A549 (cell line): ENCODE measurements around the gene MAN2B2. TPM values are rescaled to one million over a fixed set of nuclear protein-coding genes. Genes with fewer than 3 reads are reported as not detected.
"Not testable (repeated sequence)": the region's sequence is repeated elsewhere in the genome, so short reads cannot be mapped to it uniquely, and the experiment has no call there.

Source experiments
- ATAC-seq, 2 experiments: fragments of 200-7000 bp in 1 of 2; fragments of >200 bp in 1 of 2; cut with Nextera tagmentation in 1 of 2; cut with Tn5 transposase in 1 of 2; 3 replicates each; pipeline versions ENCODE4 v1.8.0 to v1.9.1; 2018 to 2020; ENCODE audit warnings: mild to moderate bottlenecking in 1 of 2, moderate library complexity in 1 of 2
- CTCF ChIA-PET: fragments of 300-600 bp; sonication (Branson Sonifier 250); formaldehyde crosslinking; extraction: SDS; loops from one replicate; lab custom pipeline; 2021; ENCODE audit warnings: antibody characterized with exemption, inconsistent platforms; lab: Yijun Ruan, JAX
- POLR2A ChIA-PET: fragments of 350-600 bp; formaldehyde crosslinking; extraction: SDS; loops from one replicate; lab custom pipeline; 2021; ENCODE audit warnings: antibody characterized with exemption, inconsistent platforms; lab: Yijun Ruan, JAX
- DNase-seq, 2 experiments: peaks; one replicate each; pipeline versions ENCODE4 v3.0.0 to v3.0.0-alpha.2; 2011 to 2016; ENCODE audit warnings: low read depth in 1 of 2, low spot score in 1 of 2
- FAIRE-seq: peaks from 2 replicates; lab custom pipeline; 2011; peaks lifted over from hg19 to GRCh38; lab: Jason Lieb, UNC
- H3K27ac ChIP-seq, 2 experiments: fragments of >200 bp; sonication (Bioruptor Twin); formaldehyde crosslinking; 3 replicates each; pipeline ENCODE4 v1.5.1; 2016 to 2017
- H3K4me1 ChIP-seq: fragments of >200 bp; sonication (Bioruptor Twin); formaldehyde crosslinking; 3 replicates; pipeline ENCODE4 v1.6.1; 2016
- H3K4me2 ChIP-seq: fragments of >200 bp; sonication (Bioruptor Twin); formaldehyde crosslinking; 3 replicates; pipeline ENCODE4 v1.6.1; 2016
- H3K4me3 ChIP-seq: fragments of >200 bp; sonication (Bioruptor Twin); formaldehyde crosslinking; 3 replicates; pipeline ENCODE4 v1.5.1; 2016
- H3K9me3 ChIP-seq: fragments of >200 bp; sonication (Bioruptor Twin); formaldehyde crosslinking; 3 replicates; pipeline ENCODE4 v1.6.1; 2016
- BCL3 ChIP-seq: fragments of >200 bp; sonication (Bioruptor Twin); formaldehyde crosslinking; IDR thresholded peaks from 3 replicates; pipeline ENCODE4 v1.6.1; 2016
- EHF ChIP-seq: fragments of 250-450 bp; sonication (Bioruptor Pico); IDR thresholded peaks from 2 replicates; pipeline ENCODE4 v1.5.0; 2020; ENCODE audit warnings: mild to moderate bottlenecking
- EP300 ChIP-seq, 2 experiments: fragments of >200 bp; sonication (Bioruptor Twin); formaldehyde crosslinking; IDR thresholded peaks; 2 replicates in 1 of 2; 3 replicates in 1 of 2; pipeline ENCODE4 v1.6.1; 2016 to 2017
- FOSB ChIP-seq: fragments of 250-450 bp; sonication (Bioruptor Pico); IDR thresholded peaks from 2 replicates; pipeline ENCODE4 v1.5.0; 2020; ENCODE audit warnings: mild to moderate bottlenecking, moderate library complexity
- GATA3 ChIP-seq: IDR thresholded peaks from 2 replicates; pipeline ENCODE4 v1.6.1; 2012; ENCODE audit warnings: borderline replicate concordance
- HDAC2 ChIP-seq: fragments of 200-600 bp; sonication (generic); IDR thresholded peaks from 2 replicates; pipeline ENCODE4 v1.6.1; 2016
- JUN ChIP-seq, 2 experiments: fragments of >200 bp; sonication (Bioruptor Twin); formaldehyde crosslinking; IDR thresholded peaks; 2 replicates in 1 of 2; 3 replicates in 1 of 2; pipeline ENCODE4 v1.6.1; 2016 to 2017
- JUNB ChIP-seq: fragments of >200 bp; sonication (Bioruptor Twin); formaldehyde crosslinking; IDR thresholded peaks from 2 replicates; pipeline ENCODE4 v1.6.1; 2016
- MAFK ChIP-seq: fragments of 450-650 bp; IDR thresholded peaks from 2 replicates; pipeline ENCODE4 v1.6.1; 2014; ENCODE audit not compliant: partially characterized antibody
- NPAS2 ChIP-seq: fragments of 250-450 bp; sonication (Bioruptor Pico); IDR thresholded peaks from 2 replicates; pipeline ENCODE4 v1.8.0; 2022; ENCODE audit warnings: mild to moderate bottlenecking, moderate library complexity, borderline replicate concordance
- POLR2A ChIP-seq: IDR thresholded peaks from 2 replicates; pipeline ENCODE4 v1.6.1; 2012; ENCODE audit warnings: mild to moderate bottlenecking, low read length
- RAD21 ChIP-seq, 2 experiments: fragments of >200 bp in 1 of 2; sonication (Bioruptor Twin) in 1 of 2; formaldehyde crosslinking in 1 of 2; IDR thresholded peaks in 1 of 2; conservative IDR thresholded peaks in 1 of 2; 2 replicates in 1 of 2; 3 replicates in 1 of 2; pipeline ENCODE4 v1.6.1; 2012 to 2018; ENCODE audit warnings: inconsistent platforms in 1 of 2
- RFX5 ChIP-seq: fragments of 450-650 bp; IDR thresholded peaks from 2 replicates; pipeline ENCODE4 v1.7.1; 2014; ENCODE audit warnings: antibody characterized with exemption, mild to moderate bottlenecking, moderate library complexity
- RNF2 ChIP-seq: fragments of 200-600 bp; sonication (generic); IDR thresholded peaks from 2 replicates; pipeline ENCODE4 v1.6.1; 2016; ENCODE audit warnings: low read depth, mild to moderate bottlenecking, antibody characterized with exemption, moderate library complexity, borderline replicate concordance
- SMC3 ChIP-seq: fragments of >200 bp; sonication (Bioruptor Twin); formaldehyde crosslinking; IDR thresholded peaks from 3 replicates; pipeline ENCODE4 v1.6.1; 2018; ENCODE audit warnings: inconsistent platforms
- SREBF2 ChIP-seq: fragments of 450-650 bp; IDR thresholded peaks from 2 replicates; pipeline ENCODE4 v1.6.1; 2014; ENCODE audit warnings: mild to moderate bottlenecking, moderate library complexity
- TP53 ChIP-seq: fragments of 250-450 bp; sonication (Bioruptor Pico); IDR thresholded peaks from 2 replicates; pipeline ENCODE4 v1.5.0; 2021; ENCODE audit warnings: mild to moderate bottlenecking, moderate library complexity
- ZC3H11A ChIP-seq: fragments of 450-650 bp; IDR thresholded peaks from 2 replicates; pipeline ENCODE4 v1.6.1; 2014; ENCODE audit warnings: antibody characterized with exemption, mild to moderate bottlenecking
- ZFP36 ChIP-seq: fragments of 450-650 bp; IDR thresholded peaks from 2 replicates; pipeline ENCODE4 v1.6.1; 2014; ENCODE audit warnings: borderline replicate concordance; ENCODE audit not compliant: partially characterized antibody
- ZNF302 ChIP-seq: fragments of 250-450 bp; sonication (Bioruptor Pico); IDR thresholded peaks from 2 replicates; pipeline ENCODE4 v1.9.0; 2021; ENCODE audit warnings: inconsistent platforms, mild to moderate bottlenecking, moderate library complexity
- WGBS: methylation state at CpG from one replicate; pipeline ENCODE4 v1.1.6; 2017; ENCODE audit errors: missing lambda C conversion rate; 5-methylcytosine and 5-hydroxymethylcytosine counted together
- polyA plus RNA-seq, 4 experiments: library from polyadenylated mRNA; depleted of rRNA in 3 of 4; stranded (reverse); fragments of >200 nt; fragmentation: RNase III in 1 of 4; extraction: RNeasy Plus Mini Kit Qiagen cat#74134 plus additional on column Dnase treatment in 1 of 4; gene quantifications; 2 replicates in 3 of 4; 3 replicates in 1 of 4; pipeline ENCODE4 v1.2.3, GENCODE V29; 2011 to 2017
- TF ChIP-seq, protein P1 (sequence below): fragments of >200 bp; sonication (Bioruptor Twin); formaldehyde crosslinking; IDR thresholded peaks from 2 replicates; pipeline ENCODE4 v1.6.1; 2016
- TF ChIP-seq, protein P2 (sequence below): IDR thresholded peaks from 2 replicates; pipeline ENCODE4 v1.6.1; 2012

The MAN2B2 gene
- polyA plus RNA-seq, 2 of the 4 experiments (the other 2 are of a cell fraction) = 6.3 to 8.4 TPM

- TF ChIP-seq RAD21 (conservative IDR thresholded peaks at IDR 0.05 in 1 of 2, IDR thresholded peaks at IDR 0.05 in 1 of 2) (no peak), MAFK (no peak), SMC3 (no peak)
Observed at GRCh38 chr4:6647582-6648230, 72.7 kb downstream of the MAN2B2 start (continued).

GRCh38 chr4:6649216-6649615 is 74.2 kb downstream of the MAN2B2 start:
- H3K4me1 ChIP-seq = no peaks in the 10 kb centered on the region
- ATAC-seq (no peak), DNase-seq (no peak), FAIRE-seq (no peak)
- H3K27ac ChIP-seq = no peak overlapping the region
- POLR2A ChIA-PET = no interaction called here
- no peaks in the 10 kb centered on the region for H3K9me3 ChIP-seq
- CTCF ChIA-PET = interaction anchor here (0.6 kb wide), 1 partner anchor 136 kb away, joined by 3 read pairs; no protein-coding TSS in a partner anchor
- H3K4me2 ChIP-seq = no peak overlapping the region
- H3K4me3 ChIP-seq = no peak overlapping the region
- TF ChIP-seq, protein P1, sequence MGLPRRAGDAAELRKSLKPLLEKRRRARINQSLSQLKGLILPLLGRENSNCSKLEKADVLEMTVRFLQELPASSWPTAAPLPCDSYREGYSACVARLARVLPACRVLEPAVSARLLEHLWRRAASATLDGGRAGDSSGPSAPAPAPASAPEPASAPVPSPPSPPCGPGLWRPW = no peak
- TF ChIP-seq MAFK (no peak), EP300 (IDR thresholded peaks at IDR 0.05) (no peak), NPAS2 (CRISPR knock-in tag) (no peak), ZNF302 (CRISPR knock-in tag) (no peak), BCL3 (no peak), RFX5 (no peak), SREBF2 (no peak), POLR2A (no peak), GATA3 (no peak), RNF2 (no peak), HDAC2 (no peak), TP53 (CRISPR knock-in tag) (no peak), JUNB (no peak), ZC3H11A (no peak), ZFP36 (no peak), JUN (IDR thresholded peaks at IDR 0.05) (no peak), FOSB (CRISPR knock-in tag) (no peak), EHF (CRISPR knock-in tag) (no peak)
- TF ChIP-seq, protein P2, sequence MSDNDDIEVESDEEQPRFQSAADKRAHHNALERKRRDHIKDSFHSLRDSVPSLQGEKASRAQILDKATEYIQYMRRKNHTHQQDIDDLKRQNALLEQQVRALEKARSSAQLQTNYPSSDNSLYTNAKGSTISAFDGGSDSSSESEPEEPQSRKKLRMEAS = no peak
- WGBS = 79% methylated on average over 8 of the region's 8 CpGs

DNA sequence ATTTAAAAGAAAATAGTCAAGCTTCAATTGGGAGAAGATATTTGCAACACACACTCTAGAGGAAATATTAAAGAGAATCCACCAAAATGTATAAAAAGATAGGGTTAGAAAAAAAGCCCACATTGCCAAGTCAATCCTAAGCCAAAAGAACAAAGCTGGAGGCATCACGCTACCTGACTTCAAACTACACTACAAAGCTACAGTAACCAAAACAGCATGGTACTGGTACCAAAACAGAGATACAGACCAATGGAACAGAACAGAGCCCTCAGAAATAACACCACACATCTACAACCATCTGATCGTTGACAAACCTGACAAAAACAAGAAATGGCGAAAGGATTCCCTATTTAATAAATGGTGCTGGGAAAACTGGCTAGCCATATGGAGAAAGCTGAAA is 79.2 kb downstream of the MAN2B2 start:
- WGBS = 71% methylated on average over 2 of the region's 3 CpGs
- FAIRE-seq, POLR2A ChIA-PET, H3K9me3 ChIP-seq, H3K4me2 ChIP-seq, DNase-seq, H3K4me1 ChIP-seq, H3K4me3 ChIP-seq, H3K27ac ChIP-seq, ATAC-seq: not testable (repeated sequence)
- CTCF ChIA-PET = interaction anchor here (1.1 kb wide), 1 partner anchor 19 kb away, joined by 3 read pairs; no protein-coding TSS in a partner anchor

DNA sequence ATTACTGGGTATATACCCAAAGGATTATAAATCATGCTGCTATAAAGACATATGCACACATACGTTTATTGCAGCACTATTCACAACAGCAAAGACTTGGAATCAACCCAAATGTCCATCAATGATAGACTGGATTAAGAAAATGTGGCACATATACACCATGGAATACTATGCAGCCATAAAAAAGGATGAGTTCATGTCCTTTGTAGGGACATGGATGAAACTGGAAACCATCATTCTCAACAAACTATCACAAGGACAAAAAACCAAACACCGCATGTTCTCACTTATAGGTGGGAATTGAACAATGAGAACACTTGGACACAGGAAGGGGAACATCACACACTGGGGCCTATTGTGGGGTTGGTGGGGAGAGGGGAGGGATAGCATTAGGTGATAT is 80.3 kb downstream of the MAN2B2 start:
- 37% methylated on average over 2 of the region's 2 CpGs for WGBS
- CTCF ChIA-PET, H3K4me1 ChIP-seq, H3K9me3 ChIP-seq, H3K4me3 ChIP-seq, FAIRE-seq, H3K4me2 ChIP-seq, ATAC-seq, DNase-seq, H3K27ac ChIP-seq: not testable (repeated sequence)
- POLR2A ChIA-PET = interaction anchor here (0.9 kb wide), 1 partner anchor 19 kb away, joined by 3 read pairs; a partner anchor contains a TSS
